HepG2 (cell line): ENCODE measurements around the gene GIPC1. TPM values are rescaled to one million over a fixed set of nuclear protein-coding genes. Genes with fewer than 3 reads are reported as not detected.

Source experiments
- FOXC1 ChIP-seq: sonication (generic); formaldehyde crosslinking; IDR thresholded peaks from 2 replicates; pipeline ENCODE4 v1.8.0; 2022; ENCODE audit warnings: mild to moderate bottlenecking, missing genetic modification reagents, borderline replicate concordance
- GATAD1 ChIP-seq: IDR thresholded peaks from 2 replicates; pipeline ENCODE4 v1.6.1; 2016; ENCODE audit warnings: missing genetic modification reagents, missing compliant biosample characterization
- HIVEP1 ChIP-seq: sonication (generic); formaldehyde crosslinking; IDR thresholded peaks from 2 replicates; pipeline ENCODE4 v1.4.0; 2020; ENCODE audit warnings: mild to moderate bottlenecking, missing genetic modification reagents
- MATR3 ChIP-seq: sonication (generic); formaldehyde crosslinking; IDR thresholded peaks from 2 replicates; pipeline ENCODE4 v1.4.0; 2020; ENCODE audit warnings: missing genetic modification reagents
- RFXANK ChIP-seq: IDR thresholded peaks from 2 replicates; pipeline ENCODE4 v1.6.1; 2016
- SALL2 ChIP-seq: sonication (generic); formaldehyde crosslinking; IDR thresholded peaks from 2 replicates; pipeline ENCODE4 v1.8.1; 2023; ENCODE audit warnings: mild to moderate bottlenecking, missing genetic modification reagents, inconsistent platforms
- SAP130 ChIP-seq: IDR thresholded peaks from 2 replicates; pipeline ENCODE4 v1.6.1; 2016; ENCODE audit warnings: low read depth
- SMARCC2 ChIP-seq: fragments of 450-650 bp; IDR thresholded peaks from 2 replicates; pipeline ENCODE4 v1.6.1; 2017; ENCODE audit warnings: antibody characterized with exemption, mild to moderate bottlenecking
- SP5 ChIP-seq: IDR thresholded peaks from 2 replicates; pipeline ENCODE4 v1.6.1; 2016; ENCODE audit warnings: low read depth, borderline replicate concordance
- ZNF546 ChIP-seq: sonication (generic); formaldehyde crosslinking; conservative IDR thresholded peaks from 2 replicates; pipeline ENCODE4 v1.8.1; 2023; ENCODE audit warnings: mild to moderate bottlenecking, missing genetic modification reagents
- ZNF547 ChIP-seq: sonication (generic); formaldehyde crosslinking; IDR thresholded peaks from 2 replicates; pipeline ENCODE4 v1.5.1; 2020; ENCODE audit warnings: mild to moderate bottlenecking, missing genetic modification reagents
- ZNF883 ChIP-seq: sonication (generic); formaldehyde crosslinking; IDR thresholded peaks from 2 replicates; pipeline ENCODE4 v1.5.1; 2020; ENCODE audit warnings: mild to moderate bottlenecking, missing genetic modification reagents; ENCODE audit errors: not compliant biosample characterization
- ZZZ3 ChIP-seq: sonication (generic); formaldehyde crosslinking; IDR thresholded peaks from 2 replicates; pipeline ENCODE4 v1.4.0; 2020; ENCODE audit warnings: missing genetic modification reagents, mild to moderate bottlenecking, borderline replicate concordance
- polyA plus RNA-seq, 8 experiments: library from polyadenylated mRNA; depleted of rRNA in 3 of 8; stranded (reverse) in 7 of 8; unstranded in 1 of 8; fragments of >200 nt; fragmentation: Illumina TruSeq in 4 of 8; extraction: Trizol in 4 of 8; gene quantifications; 2 replicates each; pipeline versions ENCODE4 v1.2.1 to v1.2.3, GENCODE V29; 2011 to 2016; ENCODE audit warnings: low read depth in 4 of 8, missing spikeins in 1 of 8, mixed read lengths in 1 of 8; ENCODE audit not compliant: insufficient read depth in 1 of 8
- total RNA-seq, 5 experiments: library from RNA; depleted of rRNA; stranded (reverse); fragments of >200 nt; fragmentation: Illumina TruSeq; extraction: Trizol; gene quantifications; 2 replicates each; pipeline ENCODE4 v1.2.3, GENCODE V29; 2016; ENCODE audit warnings: low read depth in 1 of 5
- TF ChIP-seq, protein P1 (sequence below): sonication (generic); formaldehyde crosslinking; IDR thresholded peaks from 2 replicates; pipeline ENCODE4 v1.8.0; 2022; ENCODE audit warnings: low read depth, missing genetic modification reagents
- TF ChIP-seq, protein P2 (sequence below): sonication (generic); formaldehyde crosslinking; IDR thresholded peaks from 2 replicates; pipeline ENCODE4 v1.4.0; 2020; ENCODE audit warnings: mild to moderate bottlenecking, missing genetic modification reagents
- TF ChIP-seq, protein P3 (sequence below): sonication (generic); formaldehyde crosslinking; IDR thresholded peaks from 2 replicates; pipeline ENCODE4 v1.9.0; 2021; ENCODE audit warnings: missing genetic modification reagents, mild to moderate bottlenecking, borderline replicate concordance
- TF ChIP-seq, protein P4 (sequence below): sonication (generic); formaldehyde crosslinking; IDR thresholded peaks from 2 replicates; pipeline ENCODE4 v1.4.0; 2020; ENCODE audit warnings: mild to moderate bottlenecking, low read depth, missing genetic modification reagents

Gene GIPC1
- total and polyA plus RNA-seq, 2 of the 13 experiments (the other 11 are each of a cell fraction or from before 2014, with no cell fraction given): 27.1 to 48.1 TPM

DNA sequence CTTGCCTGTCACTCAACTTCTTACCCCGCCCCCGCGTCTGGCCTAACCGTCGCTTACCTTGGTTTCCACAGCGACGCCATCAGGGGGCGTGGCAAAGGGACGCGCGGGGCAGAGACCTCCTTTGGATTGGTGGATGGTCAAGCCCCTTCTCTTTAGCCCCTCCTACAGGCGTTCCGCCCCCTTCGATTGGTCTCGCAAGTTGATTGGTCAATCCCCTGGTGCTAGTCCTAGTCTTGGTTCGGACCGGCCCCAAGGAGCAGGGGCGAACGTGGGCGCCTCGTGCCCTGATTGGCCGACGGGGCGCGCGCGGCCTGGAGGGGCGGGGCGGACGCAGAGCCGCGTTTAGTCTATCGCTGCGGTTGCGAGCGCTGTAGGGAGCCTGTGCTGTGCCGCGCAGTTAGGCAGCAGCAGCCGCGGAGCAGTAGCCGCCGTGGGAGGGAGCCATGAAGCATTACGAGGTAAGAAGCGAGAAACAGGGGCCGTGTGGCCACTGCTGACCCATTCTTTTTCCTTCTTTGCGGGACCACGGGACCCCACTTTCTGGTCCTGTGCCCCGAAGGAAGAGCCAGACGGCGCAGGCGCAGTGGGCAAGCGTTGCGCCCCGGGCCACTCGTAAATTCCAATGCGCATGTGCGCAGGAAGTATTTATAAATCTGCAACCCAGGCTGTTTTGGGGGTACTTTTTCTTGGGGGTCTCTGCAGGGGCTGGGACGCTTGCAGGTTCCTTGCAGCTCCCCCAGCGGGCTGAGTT, 33.5 kb upstream of the GIPC1 start, which contains the start of gene TECR (continued):
- peak; percentile 96 for TF ChIP-seq ZNF883 (CRISPR knock-in tag)
- TF ChIP-seq, protein P1, sequence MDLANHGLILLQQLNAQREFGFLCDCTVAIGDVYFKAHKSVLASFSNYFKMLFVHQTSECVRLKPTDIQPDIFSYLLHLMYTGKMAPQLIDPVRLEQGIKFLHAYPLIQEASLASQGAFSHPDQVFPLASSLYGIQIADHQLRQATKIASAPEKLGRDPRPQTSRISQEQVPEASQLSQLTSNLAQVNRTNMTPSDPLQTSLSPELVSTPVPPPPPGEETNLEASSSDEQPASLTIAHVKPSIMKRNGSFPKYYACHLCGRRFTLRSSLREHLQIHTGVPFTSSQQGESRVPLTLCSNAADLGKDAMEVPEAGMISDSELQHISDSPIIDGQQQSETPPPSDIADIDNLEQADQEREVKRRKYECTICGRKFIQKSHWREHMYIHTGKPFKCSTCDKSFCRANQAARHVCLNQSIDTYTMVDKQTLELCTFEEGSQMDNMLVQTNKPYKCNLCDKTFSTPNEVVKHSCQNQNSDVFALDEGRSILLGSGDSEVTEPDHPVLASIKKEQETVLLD (CRISPR knock-in tag): no peak
- no peak for TF ChIP-seq ZNF546 (CRISPR knock-in tag)
- TF ChIP-seq, protein P2, sequence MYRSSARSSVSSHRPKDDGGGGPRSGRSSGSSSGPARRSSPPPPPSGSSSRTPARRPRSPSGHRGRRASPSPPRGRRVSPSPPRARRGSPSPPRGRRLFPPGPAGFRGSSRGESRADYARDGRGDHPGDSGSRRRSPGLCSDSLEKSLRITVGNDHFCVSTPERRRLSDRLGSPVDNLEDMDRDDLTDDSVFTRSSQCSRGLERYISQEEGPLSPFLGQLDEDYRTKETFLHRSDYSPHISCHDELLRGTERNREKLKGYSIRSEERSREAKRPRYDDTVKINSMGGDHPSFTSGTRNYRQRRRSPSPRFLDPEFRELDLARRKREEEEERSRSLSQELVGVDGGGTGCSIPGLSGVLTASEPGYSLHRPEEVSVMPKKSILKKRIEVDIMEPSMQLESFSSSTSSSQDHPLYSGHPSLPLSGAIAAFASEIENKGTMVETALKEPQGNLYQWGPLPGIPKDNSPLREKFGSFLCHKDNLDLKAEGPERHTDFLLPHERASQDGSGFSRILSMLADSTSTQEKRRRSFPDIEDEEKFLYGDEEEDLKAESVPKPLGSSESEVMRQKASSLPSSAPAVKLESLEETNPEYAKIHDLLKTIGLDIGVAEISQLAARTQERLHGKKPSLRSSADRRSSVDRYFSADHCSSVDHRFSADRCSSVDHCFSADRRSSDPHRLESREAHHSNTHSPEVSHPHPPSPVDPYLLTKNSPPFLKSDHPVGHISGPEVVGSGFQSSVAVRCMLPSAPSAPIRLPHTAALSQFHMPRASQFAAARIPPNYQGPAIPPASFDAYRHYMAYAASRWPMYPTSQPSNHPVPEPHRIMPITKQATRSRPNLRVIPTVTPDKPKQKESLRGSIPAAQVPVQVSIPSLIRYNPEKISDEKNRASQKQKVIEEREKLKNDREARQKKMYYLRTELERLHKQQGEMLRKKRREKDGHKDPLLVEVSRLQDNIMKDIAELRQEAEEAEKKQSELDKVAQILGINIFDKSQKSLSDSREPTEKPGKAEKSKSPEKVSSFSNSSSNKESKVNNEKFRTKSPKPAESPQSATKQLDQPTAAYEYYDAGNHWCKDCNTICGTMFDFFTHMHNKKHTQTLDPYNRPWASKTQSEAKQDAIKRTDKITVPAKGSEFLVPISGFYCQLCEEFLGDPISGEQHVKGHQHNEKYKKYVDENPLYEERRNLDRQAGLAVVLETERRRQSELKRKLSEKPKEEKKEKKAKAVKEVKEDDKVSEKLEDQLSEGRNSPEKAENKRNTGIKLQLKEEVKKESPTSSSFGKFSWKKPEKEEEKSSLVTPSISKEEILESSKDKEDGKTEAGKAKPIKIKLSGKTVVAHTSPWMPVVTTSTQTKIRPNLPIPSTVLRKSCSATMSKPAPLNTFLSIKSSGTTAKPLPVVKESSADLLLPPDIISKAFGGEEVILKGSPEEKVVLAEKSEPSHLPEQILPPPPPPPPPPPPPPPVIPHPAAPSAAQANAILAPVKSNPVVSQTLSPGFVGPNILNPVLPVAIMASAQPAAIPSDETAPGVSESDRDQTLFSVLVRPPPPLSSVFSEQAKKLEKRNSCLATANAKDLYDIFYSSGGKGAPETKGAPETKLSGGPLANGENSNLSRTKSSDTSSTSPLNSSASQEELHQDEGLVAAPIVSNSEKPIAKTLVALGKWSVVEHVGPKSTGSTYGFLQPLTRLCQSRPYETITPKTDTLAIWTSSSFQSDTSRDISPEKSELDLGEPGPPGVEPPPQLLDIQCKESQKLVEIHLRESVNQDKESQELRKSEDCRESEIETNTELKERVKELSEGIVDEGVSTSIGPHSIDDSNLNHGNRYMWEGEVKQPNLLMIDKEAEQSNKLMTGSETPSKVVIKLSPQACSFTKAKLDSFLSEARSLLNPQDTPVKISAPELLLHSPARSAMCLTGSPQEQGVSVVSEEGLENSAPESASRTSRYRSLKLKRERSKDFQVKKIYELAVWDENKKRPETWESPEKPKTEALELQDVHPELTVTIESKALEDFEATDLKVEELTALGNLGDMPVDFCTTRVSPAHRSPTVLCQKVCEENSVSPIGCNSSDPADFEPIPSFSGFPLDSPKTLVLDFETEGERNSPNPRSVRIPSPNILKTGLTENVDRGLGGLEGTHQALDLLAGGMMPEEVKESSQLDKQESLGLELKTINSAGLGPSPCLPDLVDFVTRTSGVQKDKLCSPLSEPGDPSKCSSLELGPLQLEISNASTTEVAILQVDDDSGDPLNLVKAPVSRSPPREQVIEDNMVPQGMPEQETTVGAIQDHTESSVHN: no peak
- peak; percentile 92 for TF ChIP-seq FOXC1 (CRISPR knock-in tag)
- TF ChIP-seq HIVEP1 (CRISPR knock-in tag): peak; percentile 79
- TF ChIP-seq MATR3 (CRISPR knock-in tag): no peak
- TF ChIP-seq RFXANK (CRISPR knock-in tag): no peak
- TF ChIP-seq GATAD1 (CRISPR knock-in tag): peak; percentile 55
- TF ChIP-seq, protein P3, sequence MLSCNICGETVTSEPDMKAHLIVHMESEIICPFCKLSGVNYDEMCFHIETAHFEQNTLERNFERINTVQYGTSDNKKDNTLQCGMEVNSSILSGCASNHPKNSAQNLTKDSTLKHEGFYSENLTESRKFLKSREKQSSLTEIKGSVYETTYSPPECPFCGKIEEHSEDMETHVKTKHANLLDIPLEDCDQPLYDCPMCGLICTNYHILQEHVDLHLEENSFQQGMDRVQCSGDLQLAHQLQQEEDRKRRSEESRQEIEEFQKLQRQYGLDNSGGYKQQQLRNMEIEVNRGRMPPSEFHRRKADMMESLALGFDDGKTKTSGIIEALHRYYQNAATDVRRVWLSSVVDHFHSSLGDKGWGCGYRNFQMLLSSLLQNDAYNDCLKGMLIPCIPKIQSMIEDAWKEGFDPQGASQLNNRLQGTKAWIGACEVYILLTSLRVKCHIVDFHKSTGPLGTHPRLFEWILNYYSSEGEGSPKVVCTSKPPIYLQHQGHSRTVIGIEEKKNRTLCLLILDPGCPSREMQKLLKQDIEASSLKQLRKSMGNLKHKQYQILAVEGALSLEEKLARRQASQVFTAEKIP: no peak
- TF ChIP-seq, protein P4, sequence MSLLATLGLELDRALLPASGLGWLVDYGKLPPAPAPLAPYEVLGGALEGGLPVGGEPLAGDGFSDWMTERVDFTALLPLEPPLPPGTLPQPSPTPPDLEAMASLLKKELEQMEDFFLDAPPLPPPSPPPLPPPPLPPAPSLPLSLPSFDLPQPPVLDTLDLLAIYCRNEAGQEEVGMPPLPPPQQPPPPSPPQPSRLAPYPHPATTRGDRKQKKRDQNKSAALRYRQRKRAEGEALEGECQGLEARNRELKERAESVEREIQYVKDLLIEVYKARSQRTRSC (CRISPR knock-in tag): no peak
- TF ChIP-seq SAP130 (CRISPR knock-in tag): peak; percentile 88
- TF ChIP-seq SALL2: no peak; the same call in 1 of the 2 replicates
- TF ChIP-seq SP5 (CRISPR knock-in tag): peak; percentile 73
- TF ChIP-seq ZNF547 (CRISPR knock-in tag): peak; percentile 92
- no peak for TF ChIP-seq ZZZ3 (CRISPR knock-in tag)
- TF ChIP-seq SMARCC2: no peak
